Astrocyte of the spinal cord (primary cell): Measurements from ENCODE around the gene STK11.

Experiments
- DNase-seq: peaks from one replicate; pipeline ENCODE4 v3.0.0; 2011; ENCODE audit warnings: low read depth, low spot score
- H3K4me3 ChIP-seq: 2 replicates; pipeline ENCODE4 v1.5.1; 2011; ENCODE audit warnings: low read depth, mild to moderate bottlenecking, low read length, moderate library complexity
- CTCF ChIP-seq: IDR thresholded peaks from 2 replicates; pipeline ENCODE4 v1.5.1; 2012; ENCODE audit warnings: low read depth, mild to moderate bottlenecking, low read length, inconsistent platforms
- in situ Hi-C: cut with HindIII; loops from 2 replicates; pipeline ENCODE4 v1.10.0; 2017; ENCODE audit warnings: low sequenced_read_pairs

Gene STK11

GRCh38 chr19:1274081-1274851 lies 68.7 kb downstream of the STK11 start:
- no peak for DNase-seq
- H3K4me3 ChIP-seq = peak overlapping the region; percentile 39
- in situ Hi-C loops = no loop called here
- TF ChIP-seq CTCF = no peak

- peak overlapping the region; percentile 39 for H3K4me3 ChIP-seq
- DNase-seq = no peak
- in situ Hi-C loops = no loop called here
- no peak for TF ChIP-seq CTCF
Measured at GRCh38 chr19:1274852-1275259, 69.3 kb downstream of the STK11 start.

- peak within 1 kb of the TSS; percentile 63 for H3K4me3 ChIP-seq
- TF ChIP-seq CTCF = no peak
- in situ Hi-C loops = no loop called here
- DNase-seq = peak; percentile 98
Measured at GRCh38 chr19:1275260-1275975, 69.8 kb downstream of the STK11 start, which contains the start of gene FAM174C. TSS of gene FAM174C (plus strand) at chr19:1275530. CDS start at chr19:1275550, 20 bp downstream.

- no peak for DNase-seq
- H3K4me3 ChIP-seq = peak overlapping the region; percentile 63
- TF ChIP-seq CTCF = no peak
- in situ Hi-C loops = no loop called here
Measured at GRCh38 chr19:1275976-1276627, 70.5 kb downstream of the STK11 start.

- no peak for TF ChIP-seq CTCF
- in situ Hi-C loops = no loop called here
- DNase-seq = no peak
- H3K4me3 ChIP-seq = peak overlapping the region; percentile 63
Measured at GRCh38 chr19:1276628-1277022, 71.0 kb downstream of the STK11 start.

- TF ChIP-seq CTCF = no peak
- in situ Hi-C loops = no loop called here
- H3K4me3 ChIP-seq = no peak overlapping the region
- DNase-seq = no peak
Measured at GRCh38 chr19:1277061-1277460, 71.5 kb downstream of the STK11 start.
